ENCODE results near the gene EEF1AKMT4. TPM values are rescaled to one million over a fixed set of nuclear protein-coding genes. Genes with fewer than 3 reads are reported as not detected.

Gene EEF1AKMT4
- polyA plus RNA-seq (2014; cell fraction: cytosol; rRNA removed): 21.0 and 21.2 TPM in 2 replicates
- 11.0 and 12.2 TPM in 2 replicates for polyA plus RNA-seq (2014; cell fraction: nucleus; rRNA removed)

- peak; percentile 99 for DNase-seq (ENCODE audit: low spot score)
Observed at GRCh38 chr3:184249412-184250166, at the start of gene EEF1AKMT4. TSS of gene EEF1AKMT4 (plus strand) at chr3:184249672. CDS start at chr3:184249695, 23 bp downstream.

- peak; percentile 45 for DNase-seq (ENCODE audit: low spot score)
Observed at GRCh38 chr3:184200825-184201224, 48.6 kb upstream of the EEF1AKMT4 start.

- no peak for DNase-seq (ENCODE audit: low spot score)
Observed at GRCh38 chr3:184203526-184203925, 45.9 kb upstream of the EEF1AKMT4 start.

GRCh38 chr3:184209146-184209923 is 40.1 kb upstream of the EEF1AKMT4 start:
- no peak for DNase-seq (ENCODE audit: low spot score)

GRCh38 chr3:184211297-184211696 is 38.2 kb upstream of the EEF1AKMT4 start:
- DNase-seq (ENCODE audit: low spot score): peak; percentile 99

GRCh38 chr3:184211718-184212117 is 37.8 kb upstream of the EEF1AKMT4 start:
- DNase-seq (ENCODE audit: low spot score): peak; percentile 91

GRCh38 chr3:184218814-184219213 is 30.7 kb upstream of the EEF1AKMT4 start:
- DNase-seq (ENCODE audit: low spot score): no peak

- DNase-seq (ENCODE audit: low spot score): no peak
Observed at GRCh38 chr3:184222521-184222920, 27.0 kb upstream of the EEF1AKMT4 start.

- no peak for DNase-seq (ENCODE audit: low spot score)
Observed at GRCh38 chr3:184223946-184224345, 25.5 kb upstream of the EEF1AKMT4 start.

- DNase-seq (ENCODE audit: low spot score): peak; percentile 68
Observed at GRCh38 chr3:184227481-184227935, 22.0 kb upstream of the EEF1AKMT4 start.

GRCh38 chr3:184228376-184229137 is 20.9 kb upstream of the EEF1AKMT4 start:
- DNase-seq (ENCODE audit: low spot score): no peak

- peak; percentile 85 for DNase-seq (ENCODE audit: low spot score)
Observed at GRCh38 chr3:184229394-184230080, 19.9 kb upstream of the EEF1AKMT4 start, which contains the start of gene VWA5B2. TSS of gene VWA5B2 (plus strand) at chr3:184229585. CDS start at chr3:184230529, 944 bp downstream.

- DNase-seq (ENCODE audit: low spot score): no peak
Observed at GRCh38 chr3:184230081-184230602, 19.3 kb upstream of the EEF1AKMT4 start.

- DNase-seq (ENCODE audit: low spot score): no peak
Observed at GRCh38 chr3:184230603-184231528, 18.6 kb upstream of the EEF1AKMT4 start.

- no peak for DNase-seq (ENCODE audit: low spot score)
Observed at GRCh38 chr3:184231671-184232070, 17.8 kb upstream of the EEF1AKMT4 start.

- DNase-seq (ENCODE audit: low spot score): no peak
Observed at GRCh38 chr3:184233127-184233843, 16.2 kb upstream of the EEF1AKMT4 start.

- no peak for DNase-seq (ENCODE audit: low spot score)
Observed at GRCh38 chr3:184234224-184234623, 15.2 kb upstream of the EEF1AKMT4 start.

- no peak for DNase-seq (ENCODE audit: low spot score)
Observed at GRCh38 chr3:184234671-184235380, 14.6 kb upstream of the EEF1AKMT4 start.

All from SK-N-DZ (cell line).